Measurements from ENCODE around the gene MRPL58.
"Not testable (repeated sequence)": the region's sequence is repeated elsewhere in the genome, so short reads cannot be mapped to it uniquely, and the experiment has no call there.

Gene MRPL58

DNA sequence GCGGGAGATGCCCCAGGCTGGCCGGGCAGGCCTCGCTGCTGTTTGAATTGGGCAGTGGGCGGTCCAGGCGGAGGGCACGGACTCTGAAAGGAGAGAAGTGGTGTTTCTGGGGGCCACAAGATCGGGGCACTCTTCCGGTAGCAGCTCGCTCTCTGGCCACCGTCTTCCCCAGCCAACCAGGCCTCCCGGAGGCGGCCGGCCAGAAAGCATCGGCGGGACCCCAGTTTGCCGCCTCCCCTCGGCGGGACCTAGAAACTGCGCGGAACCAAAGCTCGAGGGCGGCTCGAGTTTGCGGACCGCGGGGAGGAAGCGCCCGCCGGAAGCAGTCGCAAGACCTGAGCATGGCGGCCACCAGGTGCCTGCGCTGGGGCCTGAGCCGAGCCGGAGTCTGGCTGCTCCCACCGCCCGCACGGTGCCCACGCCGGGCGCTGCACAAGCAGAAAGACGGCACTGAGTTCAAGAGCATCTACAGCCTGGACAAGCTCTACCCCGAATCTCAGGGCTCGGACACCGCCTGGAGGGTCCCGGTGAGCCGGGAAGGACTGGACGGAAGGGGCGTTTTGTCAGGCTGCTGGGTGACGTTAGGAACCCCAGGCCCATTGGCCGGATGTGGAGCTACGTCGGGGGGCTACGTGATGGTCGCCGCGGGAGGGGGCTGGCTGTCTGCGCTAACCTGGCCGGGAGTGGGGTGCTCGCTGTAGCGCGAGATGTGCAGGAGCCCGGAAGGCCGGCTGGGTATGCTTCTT, at the start of gene MRPL58:
TSS of gene MRPL58 (plus strand) at position 325 of the 746 bp plus-strand sequence. CDS start at position 342, 17 bp downstream.
- DNase-seq, result peak; percentile 88

DNA sequence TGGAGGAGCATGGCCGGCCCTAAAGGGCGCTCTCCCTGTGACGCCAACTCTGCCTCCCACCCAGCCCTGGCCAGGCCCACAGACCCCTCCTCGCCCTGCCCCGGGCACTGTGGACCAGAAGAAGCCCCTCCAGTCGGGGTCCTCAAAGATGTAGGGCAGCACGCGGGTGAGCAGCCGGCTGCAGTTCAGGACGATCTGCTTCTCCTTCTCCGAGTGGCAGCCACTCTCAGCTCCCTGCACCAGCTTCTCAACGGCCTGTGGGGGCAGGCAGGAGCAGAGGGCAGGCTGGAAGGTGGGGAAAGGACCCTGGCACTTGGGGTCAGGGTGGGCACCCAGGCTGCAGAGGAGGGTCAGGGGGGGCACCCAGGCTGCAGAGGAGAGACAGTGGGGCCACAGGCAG, 48.8 kb upstream of the MRPL58 start:
- DNase-seq, result no peak

DNA sequence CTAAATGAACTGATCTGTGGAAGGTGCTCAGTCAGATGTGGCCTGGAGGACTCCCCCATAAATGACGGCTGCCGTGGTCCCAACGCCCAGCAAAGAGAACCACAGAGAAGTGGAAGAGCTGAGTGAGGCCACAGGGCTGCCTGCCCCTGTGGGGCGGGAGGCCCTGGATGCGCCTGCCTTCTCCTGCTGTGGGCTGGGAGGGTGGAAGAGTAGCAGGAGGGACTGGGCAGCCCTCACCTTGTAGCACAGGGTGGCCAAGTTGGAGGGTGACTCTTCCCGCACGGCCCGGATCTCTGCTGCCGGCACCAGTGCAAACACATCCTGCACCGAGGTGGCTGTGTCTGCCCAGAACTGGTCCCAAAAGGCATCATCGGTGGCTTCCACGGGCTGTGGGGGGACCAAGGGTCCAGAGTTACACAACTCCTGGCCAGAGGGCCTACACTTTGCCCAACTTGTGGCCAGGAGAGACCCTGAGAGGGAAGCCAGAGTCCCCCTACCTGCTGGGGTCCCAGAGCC, 48.2 kb upstream of the MRPL58 start:
- DNase-seq, result no peak

DNA sequence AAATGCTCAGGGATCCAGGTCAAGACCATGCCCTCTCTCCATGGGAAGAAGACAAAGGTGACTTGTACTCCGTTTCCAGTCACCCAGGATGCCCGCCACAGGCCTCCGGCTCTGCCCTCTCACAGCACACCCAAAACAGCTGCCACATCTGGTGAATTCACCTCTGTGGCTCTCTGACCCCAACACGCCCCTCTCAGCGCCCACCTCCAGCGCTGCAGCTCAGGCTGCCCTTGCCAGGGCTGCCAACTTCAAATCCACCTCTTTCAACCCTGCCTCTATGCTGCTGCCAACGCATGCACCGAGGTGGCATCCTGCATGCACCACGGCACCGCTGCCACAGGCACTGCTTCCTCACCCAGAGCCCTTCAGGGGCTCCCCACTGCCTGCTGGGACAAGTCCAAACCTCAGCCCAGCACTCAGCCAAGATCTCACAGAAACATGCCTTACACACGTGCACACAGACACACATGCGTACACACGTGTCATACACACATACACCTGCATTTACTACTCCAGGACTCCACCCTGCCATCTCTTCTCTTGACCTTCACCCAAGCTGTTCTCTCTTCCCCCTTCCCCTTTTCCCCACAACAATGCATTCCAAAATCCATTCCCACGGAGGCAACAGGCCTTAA, 47.4 kb upstream of the MRPL58 start:
- DNase-seq, result no peak

DNA sequence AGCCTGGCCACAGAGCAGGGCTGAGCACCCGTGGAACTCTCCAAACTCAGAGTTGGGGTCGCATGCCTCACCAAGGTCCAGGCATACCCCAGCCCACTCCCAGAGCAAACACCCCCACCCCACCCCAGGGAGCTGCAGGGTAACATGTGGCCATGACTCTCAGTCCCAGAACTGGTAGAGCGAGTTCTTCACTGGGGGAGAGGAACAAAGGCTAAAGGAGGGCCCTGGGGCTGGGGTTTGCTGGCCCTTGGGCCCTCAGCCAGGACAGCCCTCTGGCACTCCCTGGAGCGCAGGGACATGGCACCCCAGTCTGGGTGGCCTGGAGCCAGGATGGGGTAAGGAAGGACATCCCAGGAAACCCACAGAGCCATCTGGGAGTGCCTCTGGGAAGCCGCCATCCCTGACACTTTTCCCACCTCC, 44.1 kb upstream of the MRPL58 start:
- DNase-seq, result no peak

DNA sequence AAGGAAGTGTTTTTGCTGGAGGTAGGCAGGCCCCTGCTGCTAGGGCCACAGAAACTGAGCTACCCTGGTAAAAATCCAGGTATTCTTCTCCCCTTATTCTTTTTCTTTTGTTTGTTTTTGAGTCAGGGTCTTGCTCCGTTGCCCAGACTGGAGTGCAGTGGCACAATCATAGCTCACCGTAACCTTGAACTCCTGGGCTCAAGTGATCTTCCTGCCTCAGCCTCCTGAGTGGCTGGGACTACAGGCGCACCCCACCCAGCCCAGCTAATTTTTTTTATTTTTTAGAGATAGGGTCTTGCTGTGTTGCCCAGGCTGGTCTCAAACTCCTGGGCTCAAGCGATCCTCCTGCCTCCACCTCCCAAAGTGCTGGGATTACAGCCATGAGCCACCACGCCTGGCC, 43.0 kb upstream of the MRPL58 start:
- DNase-seq, result not testable (repeated sequence)

DNA sequence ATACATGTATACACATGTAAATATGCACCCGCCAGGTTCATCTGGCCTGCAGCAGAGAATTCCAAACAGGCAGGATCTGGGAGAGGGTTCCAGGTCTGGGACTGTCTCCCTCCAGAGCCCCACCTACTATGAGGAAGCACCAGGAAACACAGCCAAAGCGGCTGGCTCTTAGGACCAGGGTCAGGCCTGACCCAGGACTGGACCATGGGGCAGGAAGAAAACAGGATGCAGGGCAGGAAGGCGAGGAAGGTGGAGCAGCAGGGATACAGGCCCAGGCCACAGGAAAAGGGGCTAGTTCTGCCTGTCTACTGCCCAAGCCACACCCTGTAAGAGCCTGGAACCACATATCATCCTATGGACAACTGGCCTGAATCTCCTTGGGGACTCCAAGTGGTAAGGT, 42.1 kb upstream of the MRPL58 start:
- no peak for DNase-seq

DNA sequence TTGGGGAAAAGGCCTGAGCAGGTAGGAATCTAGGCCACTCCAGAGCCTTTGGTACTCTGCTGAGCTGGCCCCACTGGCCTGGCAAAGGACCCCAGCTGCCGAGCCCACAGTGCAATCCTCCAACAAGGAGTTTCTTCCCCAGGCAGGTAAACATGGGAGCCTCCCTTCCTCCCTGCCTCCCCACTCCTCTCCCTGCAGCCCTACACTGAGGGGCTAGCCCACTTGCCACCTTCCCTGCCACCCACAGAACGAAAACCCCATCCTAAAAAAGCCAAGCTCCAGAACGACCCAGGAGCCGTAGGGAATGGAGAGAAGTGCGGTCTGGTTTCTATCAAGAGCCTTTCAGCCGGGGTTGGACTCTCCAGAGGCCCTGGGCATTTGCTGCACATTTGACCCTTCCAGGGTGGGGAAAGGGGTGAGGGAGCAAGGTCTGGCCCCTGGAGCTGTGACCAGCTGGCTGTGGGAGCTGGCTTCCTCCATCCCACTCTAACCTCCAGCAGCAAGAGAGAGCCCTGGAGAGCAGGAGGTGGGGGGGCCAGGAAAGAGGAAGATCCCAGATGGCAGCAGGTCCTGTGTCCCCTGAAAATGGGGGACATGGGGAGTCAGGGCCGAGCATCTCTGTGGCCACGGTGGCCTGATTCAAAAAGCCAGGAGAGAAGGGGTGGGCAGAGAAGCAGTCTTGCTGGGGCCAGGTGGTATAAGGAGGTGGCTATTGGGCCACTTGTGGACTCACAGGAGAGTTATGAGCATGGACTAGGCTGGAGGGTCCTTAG, 41.2 kb upstream of the MRPL58 start:
- no peak for DNase-seq

DNA sequence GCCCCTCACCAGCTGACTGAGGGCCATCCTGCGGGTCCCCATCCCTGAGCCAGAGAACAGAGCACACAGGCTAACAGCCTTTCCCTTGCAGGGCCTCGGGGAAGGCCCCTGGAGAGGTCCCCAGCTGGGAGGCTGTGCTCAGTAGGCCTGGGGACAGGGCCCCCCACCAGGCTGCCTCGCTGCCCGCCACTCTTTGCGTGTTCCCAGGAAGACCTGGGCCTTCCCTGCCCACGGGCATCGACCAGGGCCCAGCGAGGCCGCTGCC, 40.7 kb upstream of the MRPL58 start:
- no peak for DNase-seq

DNA sequence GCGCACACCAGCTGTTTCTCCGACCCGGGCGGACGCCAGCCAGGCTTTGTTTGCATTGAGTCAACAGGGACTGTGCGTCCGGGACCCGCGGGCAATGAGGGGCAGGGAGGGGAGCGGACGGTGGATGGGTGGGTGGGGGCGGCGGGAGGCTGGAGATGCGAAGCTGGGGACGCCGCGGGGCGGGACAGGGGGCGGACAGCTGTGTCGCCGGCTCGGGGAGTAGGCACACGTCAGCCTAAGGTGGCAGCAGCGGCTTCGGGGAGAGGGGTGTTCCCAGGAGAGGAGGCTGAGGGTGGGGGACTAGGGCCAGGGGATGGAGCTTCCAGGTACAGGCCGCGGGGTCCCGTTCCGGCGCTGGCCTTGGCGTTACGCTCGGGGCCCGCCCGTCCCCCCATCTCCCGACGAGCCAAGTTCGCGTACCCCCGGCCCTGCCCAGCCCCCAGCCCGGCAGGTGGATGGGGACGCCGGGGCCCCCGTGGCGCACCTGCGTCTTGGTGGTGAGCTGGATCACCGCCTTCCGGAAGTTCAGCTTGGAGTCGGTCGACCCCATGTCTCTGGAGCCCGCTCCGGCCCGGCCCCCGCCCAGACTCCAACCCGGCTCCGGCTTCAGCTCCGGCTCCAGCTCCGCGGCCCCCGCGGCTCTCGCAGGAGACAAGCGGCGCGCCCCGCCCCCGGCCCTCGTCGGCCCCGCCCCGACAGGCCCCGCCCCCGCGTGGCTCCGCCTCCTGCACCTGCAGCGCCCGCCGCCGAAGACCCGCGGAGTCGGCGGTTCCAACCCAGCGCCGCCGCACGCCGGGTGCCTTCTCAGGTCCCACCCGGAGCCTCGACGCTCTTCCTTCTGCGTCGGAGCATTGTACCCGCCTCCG, 40.1 kb upstream of the MRPL58 start, which contains the start of gene HID1:
TSS of gene HID1 (minus strand) at position 653 of the 866 bp plus-strand sequence. CDS start at position 550, 103 bp downstream.
- DNase-seq, result peak; percentile 52

DNA sequence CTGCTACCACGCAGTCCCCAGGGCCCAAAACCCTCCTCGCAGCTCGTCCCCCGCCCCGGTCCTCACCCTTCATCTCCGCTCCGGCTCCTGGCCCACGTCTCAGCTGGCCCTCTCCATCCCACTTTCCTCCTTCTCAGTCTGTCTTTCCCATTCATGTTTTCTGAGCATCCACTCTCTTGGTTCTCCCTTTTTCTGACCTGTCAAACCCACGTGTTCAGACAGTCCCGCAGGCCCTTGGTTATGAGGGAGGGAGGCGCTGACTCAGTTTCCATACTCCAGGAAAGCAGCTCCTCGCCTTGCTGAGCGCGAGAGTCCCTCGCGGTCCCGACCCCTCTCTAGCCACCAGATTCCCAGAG, 39.5 kb upstream of the MRPL58 start:
- DNase-seq, result no peak

DNA sequence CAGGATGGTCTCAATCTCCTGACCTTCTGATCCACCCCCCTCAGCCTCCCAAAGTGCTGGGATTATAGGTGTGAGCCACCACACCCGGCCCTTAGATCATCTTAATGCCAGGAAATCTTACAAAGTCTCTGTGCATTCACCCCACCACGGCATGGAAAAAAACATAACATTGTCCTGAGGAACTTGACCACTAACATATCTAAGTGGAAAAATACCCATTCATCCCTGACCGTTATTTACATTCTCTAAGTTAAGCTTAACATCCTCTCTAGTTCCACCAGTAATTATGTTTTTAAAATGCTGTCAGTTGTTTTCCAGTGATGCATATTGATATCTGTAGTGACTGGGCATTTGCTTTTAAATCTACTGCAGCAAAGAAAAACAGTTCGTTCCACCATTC, 36.5 kb upstream of the MRPL58 start:
- DNase-seq, result no peak

DNA sequence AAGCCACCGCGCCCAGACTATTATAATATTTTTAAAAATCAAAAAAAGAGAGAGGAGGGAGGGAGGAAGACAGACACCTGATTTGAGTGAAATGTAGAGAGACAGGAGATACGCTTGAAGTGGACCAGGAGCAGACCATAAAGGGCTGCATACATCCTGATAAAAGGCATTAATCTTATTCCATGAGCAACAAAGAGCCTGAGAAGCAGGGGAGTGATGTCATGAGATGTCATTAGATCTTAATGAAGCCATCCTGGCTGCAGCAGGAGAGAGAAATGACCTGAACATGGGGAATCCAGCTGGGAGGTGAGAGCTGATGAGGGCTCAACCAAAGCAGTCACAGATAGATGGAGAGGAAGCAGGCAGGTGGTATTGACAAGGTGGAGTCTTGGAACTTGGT, 34.7 kb upstream of the MRPL58 start:
- no peak for DNase-seq

DNA sequence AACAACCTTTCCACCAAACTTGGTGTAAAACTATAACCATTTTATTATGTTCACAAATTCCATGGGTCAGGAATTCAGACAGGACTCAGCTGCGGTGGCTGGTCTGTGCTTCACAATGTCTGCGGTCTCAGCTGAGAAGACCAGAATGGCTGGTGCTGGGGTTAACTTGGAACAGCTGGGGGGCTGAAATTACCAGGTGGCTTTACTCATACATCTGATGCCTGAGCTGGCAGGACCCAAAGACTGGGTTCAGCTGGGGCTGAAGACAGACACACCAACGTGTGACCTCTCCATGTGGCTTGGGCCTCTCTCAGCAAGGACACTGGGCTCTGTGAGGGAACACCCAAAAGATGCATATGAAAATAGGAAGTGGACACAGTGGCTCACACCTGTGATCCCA, 34.2 kb upstream of the MRPL58 start:
- no peak for DNase-seq

DNA sequence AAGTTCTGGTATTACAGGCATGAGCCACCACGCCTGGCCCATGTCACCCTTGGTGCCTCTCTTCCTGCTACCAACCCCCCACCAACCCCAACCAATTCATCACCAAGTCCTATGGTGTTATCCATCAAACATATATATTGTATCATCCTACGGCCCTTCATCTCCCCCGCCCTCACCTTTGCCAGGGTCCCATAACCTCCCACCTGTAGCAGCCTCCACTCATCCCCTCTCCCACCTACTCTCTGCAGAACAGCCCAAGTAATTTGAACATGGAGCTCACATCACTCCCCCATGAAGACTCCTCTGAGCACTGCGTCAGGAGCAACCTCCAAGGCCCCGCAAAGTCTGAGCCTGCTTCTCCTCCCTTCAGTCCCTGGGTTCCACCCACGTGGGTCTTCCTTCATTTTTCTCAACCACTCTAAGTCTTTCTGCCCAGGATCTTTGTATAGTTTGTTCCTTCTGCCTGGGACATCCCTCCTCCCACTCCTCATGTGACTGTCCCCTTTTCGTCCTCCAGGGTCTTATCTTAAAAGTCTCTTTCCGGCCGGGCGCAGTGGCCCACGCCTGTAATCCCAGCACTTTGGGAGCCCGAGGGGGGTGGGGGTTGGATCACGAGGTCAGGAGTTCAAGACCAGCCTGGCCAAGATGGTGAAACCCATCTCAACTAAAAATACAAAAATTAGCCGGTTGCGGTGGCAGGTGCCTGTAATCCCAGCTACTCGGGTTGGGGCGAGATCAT, 32.9 kb upstream of the MRPL58 start:
- DNase-seq, result no peak

DNA sequence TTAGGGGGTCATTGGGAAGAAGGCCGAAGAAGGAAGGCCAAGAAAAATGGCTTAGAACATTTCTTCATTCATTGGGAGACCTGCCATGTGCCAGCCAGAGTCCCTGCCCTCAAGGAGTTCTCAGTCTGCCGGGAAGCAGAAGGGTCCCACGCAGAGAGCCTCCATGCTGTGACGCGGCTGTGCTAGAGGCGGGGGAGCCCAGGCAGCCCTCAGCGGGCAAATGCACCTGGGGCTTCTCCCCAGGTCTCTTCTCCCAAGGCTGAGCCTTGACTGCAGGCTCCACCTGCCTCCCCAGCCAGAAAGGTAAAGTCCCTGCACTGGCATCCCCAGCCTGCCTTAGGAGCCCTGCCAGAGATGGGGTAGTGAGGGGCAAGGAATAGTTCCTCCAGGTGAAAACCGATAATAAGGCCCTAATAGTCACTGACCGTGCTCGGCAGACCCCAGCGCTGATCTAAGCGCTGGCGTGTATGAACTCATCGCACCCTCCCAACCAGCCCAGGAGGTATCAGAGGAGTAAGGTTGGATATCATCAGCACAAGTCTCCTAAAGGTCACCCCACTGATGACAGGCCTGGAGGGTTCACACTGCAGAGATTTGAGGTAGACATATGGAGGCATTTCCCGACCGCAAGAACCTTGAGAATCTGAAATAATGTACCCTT, 31.0 kb upstream of the MRPL58 start:
- no peak for DNase-seq

DNA sequence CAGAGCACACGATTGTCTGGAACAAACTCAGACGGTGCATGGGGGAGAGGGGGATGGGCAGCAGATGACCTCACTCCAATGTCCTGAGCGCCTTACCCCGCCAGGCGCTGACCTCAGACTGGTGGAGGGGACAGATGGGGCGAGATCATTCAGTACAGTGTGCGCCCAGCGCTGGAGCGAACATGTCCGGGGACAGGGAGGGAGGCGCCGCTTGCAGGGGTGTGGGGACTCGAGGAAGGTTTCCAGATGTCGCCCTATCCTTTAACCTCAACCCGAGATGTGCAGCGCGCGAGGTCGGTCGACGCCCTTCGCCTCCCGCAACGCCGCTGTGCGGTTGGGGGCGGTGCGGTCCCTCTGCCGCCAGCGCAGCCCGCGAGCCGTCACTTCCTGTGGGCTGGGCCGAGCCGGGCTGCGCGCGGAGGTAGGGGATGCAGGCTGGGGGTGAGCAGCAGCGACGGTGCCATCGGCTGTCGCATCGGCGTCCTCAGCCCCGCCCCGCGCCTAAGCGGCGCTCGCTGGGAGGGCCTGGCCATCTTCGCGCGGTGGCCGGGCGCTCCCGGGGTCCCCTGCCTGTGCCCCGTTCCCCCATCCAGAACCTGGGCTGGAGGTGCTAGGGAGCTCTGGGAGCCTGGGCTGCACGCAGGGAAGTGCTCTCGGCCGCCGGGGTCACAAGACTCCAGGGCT, 30.3 kb upstream of the MRPL58 start:
- DNase-seq, result peak; percentile 73

DNA sequence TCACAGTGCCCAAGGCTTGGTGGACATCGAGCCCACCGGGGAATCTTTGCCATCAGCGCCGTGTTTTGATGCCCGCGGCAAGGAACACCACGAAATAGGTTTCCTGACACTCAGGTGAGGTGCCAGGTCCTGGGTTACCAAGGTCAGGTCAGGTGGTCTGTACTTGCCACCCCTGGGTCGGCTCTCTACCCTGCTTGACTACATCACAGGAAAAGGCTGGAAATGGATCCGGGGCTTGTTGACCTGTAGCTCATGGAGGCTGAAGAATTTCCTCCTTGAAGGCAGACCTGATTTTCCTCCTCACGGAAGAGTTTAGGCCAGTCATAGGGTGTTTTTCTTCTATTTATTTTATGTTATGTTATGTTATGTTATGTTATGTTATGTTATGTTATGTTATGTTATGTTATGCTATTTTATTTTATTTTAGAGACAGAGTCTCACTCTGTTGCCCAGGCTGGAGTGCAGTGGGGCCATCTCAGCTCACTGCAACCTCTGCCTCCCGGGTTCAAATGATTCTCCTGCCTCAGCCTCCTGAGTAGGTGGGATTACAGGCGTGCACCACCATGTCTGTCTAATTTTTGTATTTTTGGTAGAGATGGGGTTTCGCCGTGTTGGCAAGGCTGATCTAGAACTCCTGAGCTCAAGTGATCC, 29.7 kb upstream of the MRPL58 start:
- peak; percentile 46 for DNase-seq

DNA sequence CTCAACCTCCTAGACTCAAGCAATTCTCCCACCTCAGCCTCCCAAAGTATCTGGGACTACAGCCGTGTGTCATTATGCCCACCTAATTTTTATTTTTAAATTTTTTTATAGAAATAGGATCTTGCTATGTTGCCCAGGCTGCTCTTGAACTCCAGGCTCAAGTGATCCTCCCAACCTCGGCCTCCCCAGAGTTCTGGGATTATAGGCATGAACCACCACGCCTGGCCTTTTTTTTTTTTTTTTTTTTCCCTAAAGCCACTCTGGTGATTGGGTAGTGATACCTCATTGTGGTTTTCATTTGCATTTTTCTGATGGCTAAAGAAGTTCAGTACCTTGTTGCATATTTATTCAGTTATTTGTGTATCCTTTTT, 26.3 kb upstream of the MRPL58 start:
- DNase-seq, result no peak

DNA sequence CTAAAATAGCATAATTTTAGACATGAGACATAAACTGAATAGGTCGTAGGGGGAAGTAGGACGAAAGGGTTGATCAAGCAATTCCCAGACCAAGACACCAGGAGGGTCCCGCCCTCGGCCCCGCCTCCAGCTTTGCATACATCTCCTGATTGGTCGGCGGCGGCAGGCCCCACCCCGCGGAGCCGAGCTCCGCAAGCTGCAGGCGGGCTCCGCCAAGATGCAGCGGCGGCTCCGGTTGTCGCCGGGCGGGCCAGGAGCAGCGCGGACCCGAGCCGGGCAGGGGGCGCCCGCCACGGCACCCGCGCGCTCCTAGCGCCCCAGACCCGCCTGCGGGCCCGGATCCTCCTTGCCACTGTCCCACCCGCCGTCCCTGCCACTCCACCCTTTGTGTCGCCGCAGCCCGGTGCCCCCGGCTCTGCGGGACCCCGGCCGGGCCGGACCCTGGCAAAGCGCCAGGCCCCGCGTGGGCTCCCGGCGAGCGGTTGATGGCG, 25.0 kb upstream of the MRPL58 start, which contains the start of gene CDR2L:
TSS of gene CDR2L (plus strand) at position 215 of the 491 bp plus-strand sequence. CDS start 412 bp downstream, outside the sequence.
- DNase-seq, result peak; percentile 96

All from SHP77 treated with DMSO at 0.1 percent for 48 hours (cell line).